WTC11 (cell line): ENCODE measurements around the gene CNOT9. TPM values are rescaled to one million over a fixed set of nuclear protein-coding genes. Genes with fewer than 3 reads are reported as not detected.

Source experiments
- ATAC-seq: fragments of 200-7000 bp; cut with Tn5 transposase; 2 replicates; pipeline ENCODE4 v1.10.0; 2021; ENCODE audit warnings: mild to moderate bottlenecking, moderate library complexity
- CTCF ChIA-PET: fragments of 300-600 bp; sonication (Branson Sonifier 250); formaldehyde crosslinking; loops from one replicate; lab custom pipeline; 2021; ENCODE audit warnings: antibody characterized with exemption; lab: Charles Lee
- POLR2A ChIA-PET: fragments of 350-600 bp; sonication (Branson Sonifier 250); formaldehyde crosslinking; loops from one replicate; lab custom pipeline; 2021; ENCODE audit warnings: antibody characterized with exemption; lab: Charles Lee
- DNase-seq: peaks from one replicate; pipeline ENCODE4 v3.0.0; 2021; ENCODE audit warnings: low spot score
- H3K27ac Mint-ChIP-seq: 2 replicates; pipeline ENCODE4 v1.8.0; 2021; ENCODE audit warnings: mixed read lengths
- H3K27me3 Mint-ChIP-seq: 2 replicates; pipeline ENCODE4 v1.8.0; 2021; ENCODE audit warnings: low read depth, mild to moderate bottlenecking, moderate library complexity, mixed read lengths
- H3K36me3 Mint-ChIP-seq: 2 replicates; pipeline ENCODE4 v1.8.0; 2021; ENCODE audit warnings: mixed read lengths
- H3K4me1 Mint-ChIP-seq: 2 replicates; pipeline ENCODE4 v1.8.0; 2022; ENCODE audit warnings: mixed read lengths
- H3K4me3 Mint-ChIP-seq: 2 replicates; pipeline ENCODE4 v1.8.0; 2021; ENCODE audit warnings: mild to moderate bottlenecking, moderate library complexity, mixed read lengths
- H3K9me3 Mint-ChIP-seq: 2 replicates; pipeline ENCODE4 v1.8.0; 2021; ENCODE audit warnings: mixed read lengths
- AFF4 ChIP-seq: sonication (generic); formaldehyde crosslinking; IDR thresholded peaks from 2 replicates; pipeline ENCODE4 v1.8.1; 2023; ENCODE audit warnings: mild to moderate bottlenecking, missing genetic modification reagents, borderline replicate concordance
- AR ChIP-seq: fragments of 250-450 bp; sonication (Bioruptor Pico); IDR thresholded peaks from 2 replicates; pipeline ENCODE4 v1.9.0; 2021; ENCODE audit warnings: mild to moderate bottlenecking
- ATF1 ChIP-seq: sonication (generic); formaldehyde crosslinking; IDR thresholded peaks from 2 replicates; pipeline ENCODE4 v1.8.1; 2023; ENCODE audit warnings: mild to moderate bottlenecking, moderate library complexity, missing genetic modification reagents
- E2F1 ChIP-seq: sonication (generic); formaldehyde crosslinking; IDR thresholded peaks from 2 replicates; pipeline ENCODE4 v1.8.0; 2022; ENCODE audit warnings: mild to moderate bottlenecking, missing genetic modification reagents
- E2F5 ChIP-seq: sonication (generic); formaldehyde crosslinking; IDR thresholded peaks from 2 replicates; pipeline ENCODE4 v1.8.1; 2022; ENCODE audit warnings: mild to moderate bottlenecking, moderate library complexity, missing genetic modification reagents
- ETV6 ChIP-seq: sonication (generic); formaldehyde crosslinking; IDR thresholded peaks from 2 replicates; pipeline ENCODE4 v1.8.1; 2022; ENCODE audit warnings: mild to moderate bottlenecking, missing genetic modification reagents
- FOXP1 ChIP-seq: sonication (generic); formaldehyde crosslinking; IDR thresholded peaks from 2 replicates; pipeline ENCODE4 v1.8.0; 2022; ENCODE audit warnings: missing genetic modification reagents, mild to moderate bottlenecking, moderate library complexity, borderline replicate concordance
- FOXP4 ChIP-seq: sonication (generic); formaldehyde crosslinking; IDR thresholded peaks from 2 replicates; pipeline ENCODE4 v1.8.0; 2022; ENCODE audit warnings: mild to moderate bottlenecking, missing genetic modification reagents
- GRHL2 ChIP-seq: fragments of 250-450 bp; sonication (Bioruptor Pico); IDR thresholded peaks from 2 replicates; pipeline ENCODE4 v1.8.0; 2022; ENCODE audit warnings: mild to moderate bottlenecking, moderate library complexity; ENCODE audit not compliant: insufficient replicate concordance, severe bottlenecking
- JUN ChIP-seq: sonication (generic); formaldehyde crosslinking; IDR thresholded peaks from 2 replicates; pipeline ENCODE4 v1.8.0; 2023; ENCODE audit warnings: mild to moderate bottlenecking, missing genetic modification reagents
- NFYB ChIP-seq: sonication (generic); formaldehyde crosslinking; conservative IDR thresholded peaks from 2 replicates; pipeline ENCODE4 v1.8.0; 2022; ENCODE audit warnings: low read depth, missing genetic modification reagents
- OVOL2 ChIP-seq: fragments of 250-450 bp; sonication (Bioruptor Pico); IDR thresholded peaks from 2 replicates; pipeline ENCODE4 v1.9.0; 2021; ENCODE audit warnings: mild to moderate bottlenecking, borderline replicate concordance
- PREB ChIP-seq: sonication (generic); formaldehyde crosslinking; IDR thresholded peaks from 2 replicates; pipeline ENCODE4 v1.8.1; 2022; ENCODE audit warnings: mild to moderate bottlenecking, missing genetic modification reagents, moderate library complexity, borderline replicate concordance
- SP1 ChIP-seq: sonication (generic); formaldehyde crosslinking; conservative IDR thresholded peaks from 2 replicates; pipeline ENCODE4 v1.8.1; 2022; ENCODE audit warnings: missing genetic modification reagents
- TEAD1 ChIP-seq: sonication (generic); formaldehyde crosslinking; IDR thresholded peaks from 2 replicates; pipeline ENCODE4 v1.8.0; 2022; ENCODE audit warnings: mild to moderate bottlenecking, missing genetic modification reagents
- TP53 ChIP-seq: sonication (generic); formaldehyde crosslinking; IDR thresholded peaks from 2 replicates; pipeline ENCODE4 v1.8.1; 2023; ENCODE audit warnings: mild to moderate bottlenecking, missing genetic modification reagents
- USF2 ChIP-seq: sonication (generic); formaldehyde crosslinking; IDR thresholded peaks from 2 replicates; pipeline ENCODE4 v1.8.1; 2023; ENCODE audit warnings: mild to moderate bottlenecking, missing genetic modification reagents, moderate library complexity
- ZNF317 ChIP-seq: sonication (generic); formaldehyde crosslinking; IDR thresholded peaks from 2 replicates; pipeline ENCODE4 v1.8.1; 2023; ENCODE audit warnings: low read depth, mild to moderate bottlenecking, moderate library complexity, missing genetic modification reagents, borderline replicate concordance
- ZSCAN18 ChIP-seq: fragments of 250-450 bp; sonication (Bioruptor Pico); IDR thresholded peaks from 2 replicates; pipeline ENCODE4 v2.1.2; 2022; ENCODE audit warnings: mild to moderate bottlenecking, moderate library complexity
- total RNA-seq: library from RNA; stranded (reverse); gene quantifications from 3 replicates; pipeline ENCODE4 v1.2.3, GENCODE V29; 2021

The CNOT9 gene
- total RNA-seq, 1 experiment from 2014 or later = 62.6 TPM

GRCh38 chr2:218607436-218608115, 38.9 kb downstream of the CNOT9 start, which contains the start of gene PLCD4 (continued):
- TF ChIP-seq TP53 (CRISPR knock-in tag) (no peak), E2F1 (CRISPR knock-in tag) (no peak)
- TF ChIP-seq, all 79 proteins: peak for 0

- Mint-ChIP-seq H3K4me1 (no peaks in the 10 kb centered on the region), H3K36me3 (no peaks in the 10 kb centered on the region), H3K27ac (no peak overlapping the region), H3K4me3 (no peak overlapping the region), H3K27me3 (no peaks in the 10 kb centered on the region), H3K9me3 (no peaks in the 10 kb centered on the region)
- ChIA-PET CTCF (interaction anchor here (1.1 to 3.6 kb wide), 2 partner anchors 8 to 43 kb away, joined by 3 to 13 read pairs; partner anchors contain the start of gene PLCD4), POLR2A (no interaction called here)
- DNase-seq (no peak), ATAC-seq (no peak)
- no peak for TF ChIP-seq ETV6 (CRISPR knock-in tag)
- no peak for TF ChIP-seq PREB (CRISPR knock-in tag)
- TF ChIP-seq AR (CRISPR knock-in tag) = no peak
- no peak for TF ChIP-seq TEAD1 (CRISPR knock-in tag)
- no peak for TF ChIP-seq ATF1 (CRISPR knock-in tag)
- TF ChIP-seq SP1 (CRISPR knock-in tag) = no peak
- TF ChIP-seq ZNF317 (CRISPR knock-in tag) = no peak
- TF ChIP-seq E2F5 (CRISPR knock-in tag) = no peak
- no peak for TF ChIP-seq ZSCAN18 (CRISPR knock-in tag)
- no peak for TF ChIP-seq OVOL2 (CRISPR knock-in tag)
- TF ChIP-seq AFF4 (CRISPR knock-in tag) = no peak
- TF ChIP-seq JUN = no peak
- no peak for TF ChIP-seq FOXP1
- TF ChIP-seq GRHL2 (CRISPR knock-in tag) = no peak
- no peak for TF ChIP-seq FOXP4 (CRISPR knock-in tag)
- TF ChIP-seq USF2 (CRISPR knock-in tag) = no peak
- TF ChIP-seq NFYB = no peak
Observed at GRCh38 chr2:218615868-218616315, 47.3 kb downstream of the CNOT9 start.
